ENCODE results near the gene ATP2B2.

DNA sequence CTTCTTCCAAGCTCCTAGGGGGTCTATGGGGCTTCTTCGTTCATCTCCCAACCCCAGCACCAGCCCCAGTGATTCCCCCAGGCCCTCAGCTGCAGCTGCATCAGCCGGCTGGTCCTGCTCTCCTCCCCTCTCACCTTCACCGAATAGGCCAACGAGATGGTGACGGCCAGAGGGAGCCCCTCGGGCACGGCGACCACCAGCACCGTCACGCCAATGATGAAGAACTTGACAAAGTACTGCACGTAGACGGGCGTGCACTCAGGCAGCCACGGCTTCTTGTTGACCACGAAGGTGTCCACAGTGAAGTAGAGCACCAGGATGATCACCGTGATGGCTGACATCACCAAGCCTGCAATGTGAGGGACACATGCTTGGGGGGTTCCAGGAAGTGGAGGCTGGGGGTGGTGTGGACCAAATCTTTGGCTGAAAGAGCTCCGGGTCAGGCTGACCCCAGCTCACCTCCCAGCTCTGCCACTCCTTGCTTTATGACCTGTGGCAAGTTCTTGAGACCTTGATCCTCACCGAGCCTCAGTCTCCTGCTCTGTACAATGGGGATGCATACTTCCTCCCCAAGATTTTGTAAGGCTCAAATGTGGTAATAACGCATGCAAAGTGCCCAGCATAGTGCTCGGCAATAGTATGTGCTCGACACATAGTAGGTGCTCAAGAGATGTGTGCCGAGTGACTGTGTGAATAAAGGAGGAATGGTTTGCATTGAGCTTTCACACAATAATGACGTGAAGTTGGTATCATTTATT is 129.9 kb downstream of the ATP2B2 start:
- no peak for TF ChIP-seq POLR2A (IDR thresholded peaks at IDR 0.05; ENCODE audit: extremely low read depth, insufficient read length)
- TF ChIP-seq, protein P1, sequence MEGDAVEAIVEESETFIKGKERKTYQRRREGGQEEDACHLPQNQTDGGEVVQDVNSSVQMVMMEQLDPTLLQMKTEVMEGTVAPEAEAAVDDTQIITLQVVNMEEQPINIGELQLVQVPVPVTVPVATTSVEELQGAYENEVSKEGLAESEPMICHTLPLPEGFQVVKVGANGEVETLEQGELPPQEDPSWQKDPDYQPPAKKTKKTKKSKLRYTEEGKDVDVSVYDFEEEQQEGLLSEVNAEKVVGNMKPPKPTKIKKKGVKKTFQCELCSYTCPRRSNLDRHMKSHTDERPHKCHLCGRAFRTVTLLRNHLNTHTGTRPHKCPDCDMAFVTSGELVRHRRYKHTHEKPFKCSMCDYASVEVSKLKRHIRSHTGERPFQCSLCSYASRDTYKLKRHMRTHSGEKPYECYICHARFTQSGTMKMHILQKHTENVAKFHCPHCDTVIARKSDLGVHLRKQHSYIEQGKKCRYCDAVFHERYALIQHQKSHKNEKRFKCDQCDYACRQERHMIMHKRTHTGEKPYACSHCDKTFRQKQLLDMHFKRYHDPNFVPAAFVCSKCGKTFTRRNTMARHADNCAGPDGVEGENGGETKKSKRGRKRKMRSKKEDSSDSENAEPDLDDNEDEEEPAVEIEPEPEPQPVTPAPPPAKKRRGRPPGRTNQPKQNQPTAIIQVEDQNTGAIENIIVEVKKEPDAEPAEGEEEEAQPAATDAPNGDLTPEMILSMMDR (IDR thresholded peaks at IDR 0.05; ENCODE audit: low read depth, low read length): no peak
